HG03045 (cell line): ENCODE results near the gene LCE2A.
"Not testable (repeated sequence)": the region's sequence is repeated elsewhere in the genome, so short reads cannot be mapped to it uniquely, and the experiment has no call there.

ENCODE experiments used
- ATAC-seq: cut with Tn5 transposase; IDR thresholded peaks from one replicate; pipeline ENCODE4 v1.9.1; 2021; ENCODE audit warnings: mild to moderate bottlenecking, moderate library complexity; ENCODE audit not compliant: unreplicated experiment

Gene LCE2A

DNA sequence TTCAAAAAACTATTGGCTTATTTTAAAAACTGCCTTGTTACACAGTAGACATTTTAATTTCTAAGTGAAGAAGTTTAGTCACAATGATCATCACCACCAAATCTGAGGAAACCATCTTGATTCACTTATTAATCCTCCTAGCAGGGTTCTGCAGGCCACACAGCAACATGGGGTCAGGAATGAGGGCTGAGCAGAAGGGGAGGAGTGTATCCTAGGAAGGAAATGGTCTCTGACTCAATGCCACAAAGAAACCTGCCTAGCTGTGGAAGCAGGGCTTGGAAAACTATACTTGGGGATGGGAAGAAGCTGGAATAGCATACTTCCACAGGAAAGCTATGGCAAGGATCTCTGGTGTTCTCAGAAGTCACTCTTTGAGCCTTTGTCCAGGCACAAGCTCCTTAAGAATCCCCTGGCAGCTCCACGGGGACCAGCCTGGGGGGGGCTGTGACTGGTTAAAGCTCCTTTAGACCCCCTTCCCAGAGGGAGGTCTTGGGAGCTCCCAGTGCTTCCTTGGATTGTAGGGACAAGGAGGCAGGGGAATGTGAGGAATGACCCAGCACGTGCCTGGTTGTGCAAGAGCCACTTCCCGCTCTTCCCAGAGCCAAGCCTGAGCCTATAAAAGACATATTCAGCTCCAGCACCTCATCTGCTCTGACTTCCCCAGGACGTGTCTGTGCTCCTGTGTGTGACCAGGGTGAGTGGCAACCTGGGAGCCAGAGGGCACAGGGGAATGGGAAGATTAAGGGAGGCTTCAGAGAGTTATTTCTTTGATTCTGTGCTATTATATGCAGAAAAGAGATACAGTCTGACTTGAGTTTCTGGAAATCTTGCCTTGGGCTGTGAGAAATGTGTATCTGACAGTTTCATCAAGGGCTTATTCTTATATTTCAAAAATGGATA lies at the start of gene LCE2A:
Gene LCE2A (plus strand): TSS at position 645 of the 900 bp plus-strand sequence. CDS start 557 bp downstream, outside the sequence.
- ATAC-seq, result no peak

DNA sequence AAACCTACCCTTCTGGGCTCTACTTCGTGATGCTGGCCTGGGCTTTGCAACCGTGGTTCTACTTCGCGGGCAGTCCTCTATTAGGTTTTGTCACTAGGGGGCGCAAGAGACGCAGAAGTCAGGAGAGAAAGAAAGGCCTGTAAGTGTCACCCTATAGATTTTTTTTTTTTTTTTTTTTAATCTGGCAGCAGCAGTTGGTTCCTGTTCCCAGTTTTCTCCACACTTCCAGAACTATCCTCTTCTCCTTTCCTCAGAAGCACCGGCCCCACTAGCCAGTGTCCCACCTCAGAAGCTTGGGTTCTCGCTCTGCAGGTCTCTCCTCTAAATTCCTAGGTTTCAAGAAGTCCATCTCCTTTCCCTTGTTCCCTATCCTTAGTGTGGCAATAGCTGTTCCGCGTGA lies 44.0 kb upstream of the LCE2A start:
- no peak for ATAC-seq

GRCh38 chr1:152656459-152656858 lies 41.7 kb upstream of the LCE2A start:
- ATAC-seq, result no peak

- no peak for ATAC-seq
These were observed 40.5 kb upstream of the LCE2A start for GRCh38 chr1:152657677-152658076.

DNA sequence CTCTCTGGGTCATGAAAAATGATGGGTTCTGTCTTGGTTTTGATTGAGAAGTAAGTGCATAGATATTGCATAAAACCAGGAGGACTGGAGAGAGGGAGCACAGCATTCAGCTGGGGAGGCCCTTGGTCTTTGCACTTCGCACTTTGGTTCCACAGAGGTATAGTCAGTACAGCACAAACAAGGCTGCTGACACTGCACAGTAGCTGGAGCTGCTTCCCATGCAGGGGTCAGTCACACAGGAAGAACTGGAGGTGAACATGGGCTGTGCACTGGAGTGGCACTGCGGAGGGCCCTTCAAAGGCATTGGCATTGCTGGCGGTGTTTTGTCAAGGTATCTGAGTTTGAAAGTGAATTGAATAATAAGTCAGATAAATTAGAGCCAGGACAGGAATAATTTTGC lies 39.5 kb upstream of the LCE2A start:
- no peak for ATAC-seq

- ATAC-seq, result no peak
These were observed 35.0 kb upstream of the LCE2A start, which contains the start of gene LCE2D for GRCh38 chr1:152663098-152663497. TSS of gene LCE2D (plus strand) at chr1:152663380. CDS start at chr1:152664106, 726 bp downstream.

GRCh38 chr1:152666171-152666570 lies 32.0 kb upstream of the LCE2A start:
- not testable (repeated sequence) for ATAC-seq

DNA sequence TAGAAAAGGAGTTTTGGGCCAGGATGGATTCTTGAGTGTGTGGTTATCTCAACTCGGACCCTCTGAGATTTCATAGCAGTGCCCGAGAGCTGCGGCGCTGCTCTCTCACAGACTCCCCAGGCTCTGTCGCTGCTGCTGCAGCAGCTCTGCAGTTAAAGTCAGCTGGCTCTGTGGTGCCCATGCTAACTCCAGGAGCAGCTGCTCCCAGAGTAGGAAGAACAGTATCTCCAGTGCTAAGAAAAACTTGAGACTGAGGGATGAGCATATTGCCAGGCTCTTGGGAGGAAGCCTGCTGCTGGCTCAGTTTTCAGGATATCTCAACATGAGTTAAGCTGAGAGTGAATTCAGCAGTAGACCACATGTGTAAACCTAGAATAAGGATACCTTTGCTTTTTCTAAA lies 30.5 kb upstream of the LCE2A start:
- no peak for ATAC-seq

- ATAC-seq, result no peak
These were observed 25.1 kb upstream of the LCE2A start for GRCh38 chr1:152673016-152673415.

GRCh38 chr1:152674983-152675382 lies 23.2 kb upstream of the LCE2A start, which contains the start of gene LCE2C:
TSS of gene LCE2C (plus strand) at chr1:152675279. CDS start at chr1:152676016, 737 bp downstream.
- not testable (repeated sequence) for ATAC-seq

GRCh38 chr1:152679459-152679858 lies 18.7 kb upstream of the LCE2A start:
- no peak for ATAC-seq

DNA sequence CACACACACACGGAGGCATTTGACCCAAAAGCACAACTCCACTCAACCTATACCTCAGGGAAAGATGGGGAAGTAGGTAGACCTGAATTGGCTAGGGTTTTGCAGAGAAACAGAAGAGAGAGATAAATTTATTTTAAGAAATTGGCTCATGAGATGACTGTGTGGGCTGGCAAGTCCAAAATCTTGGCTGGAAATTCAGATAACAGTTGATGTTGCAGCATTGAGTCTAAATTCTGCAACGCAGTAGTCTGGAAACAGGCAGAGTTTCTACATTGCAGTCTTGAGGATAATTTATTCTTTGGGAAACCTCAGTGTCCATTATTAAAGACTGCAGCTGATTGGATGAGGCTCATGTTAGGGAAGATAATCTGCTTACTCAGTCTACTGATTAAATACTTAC lies 16.5 kb upstream of the LCE2A start:
- no peak for ATAC-seq

DNA sequence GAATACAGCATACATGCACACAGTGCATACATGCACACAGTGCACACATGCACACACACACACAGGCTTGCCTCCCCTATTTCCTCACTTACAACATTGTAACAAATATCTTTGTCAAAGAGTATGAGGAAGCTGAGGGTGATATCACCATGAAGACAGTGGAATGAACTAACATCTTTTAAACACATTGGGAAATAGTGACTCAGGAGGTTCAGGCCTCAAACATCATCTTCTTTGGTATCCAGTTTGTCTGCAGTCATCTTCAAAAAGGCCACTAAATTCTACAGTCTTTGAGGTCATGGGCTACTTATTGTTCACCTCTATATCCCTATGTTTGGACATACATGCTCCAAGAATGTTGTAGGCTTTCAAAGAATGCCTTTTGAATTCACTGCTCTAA lies 14.3 kb upstream of the LCE2A start:
- ATAC-seq, result no peak

DNA sequence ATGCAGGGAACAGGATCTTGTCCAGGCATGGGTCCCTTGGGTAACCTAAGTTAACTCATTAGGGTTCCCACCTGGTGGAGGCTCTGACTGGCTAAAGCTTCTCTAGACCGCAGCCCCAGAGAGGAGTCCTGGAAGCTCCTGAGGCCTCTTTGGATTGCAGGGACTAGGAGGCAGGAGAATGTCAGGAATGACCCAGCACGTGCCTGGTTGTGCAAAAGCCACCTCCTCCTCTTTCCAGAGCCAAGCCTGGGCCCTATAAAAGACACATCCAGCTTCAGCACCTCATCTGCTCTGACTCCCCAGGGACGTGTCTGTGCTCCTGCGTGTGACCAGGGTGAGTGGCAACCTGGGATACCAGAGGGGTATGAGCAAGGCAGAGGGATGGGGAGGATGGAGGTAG lies 12.3 kb upstream of the LCE2A start, which contains the start of gene LCE2B:
Gene LCE2B (plus strand): TSS at position 301 of the 400 bp plus-strand sequence. CDS start 721 bp downstream, outside the sequence.
- not testable (repeated sequence) for ATAC-seq

DNA sequence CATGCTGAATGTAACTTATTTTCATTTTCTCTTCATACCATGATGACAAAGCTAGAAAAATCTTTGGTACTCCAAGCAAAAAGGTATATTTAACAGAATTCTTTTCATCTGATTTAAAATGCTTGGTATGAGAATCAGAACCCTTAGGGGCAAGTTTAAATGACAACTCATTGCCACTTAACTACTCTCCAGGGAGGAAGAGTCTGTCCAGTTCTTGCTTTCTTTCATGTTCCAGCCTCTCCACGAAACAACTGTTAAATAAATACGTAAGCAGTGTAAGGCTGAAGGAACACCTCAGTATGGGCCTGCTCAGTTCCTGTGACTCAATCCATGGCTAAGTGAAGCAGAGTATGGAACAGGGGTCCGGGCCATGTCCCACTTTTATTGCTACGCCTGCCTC lies 1.6 kb downstream of the LCE2A start:
- ATAC-seq, result no peak

DNA sequence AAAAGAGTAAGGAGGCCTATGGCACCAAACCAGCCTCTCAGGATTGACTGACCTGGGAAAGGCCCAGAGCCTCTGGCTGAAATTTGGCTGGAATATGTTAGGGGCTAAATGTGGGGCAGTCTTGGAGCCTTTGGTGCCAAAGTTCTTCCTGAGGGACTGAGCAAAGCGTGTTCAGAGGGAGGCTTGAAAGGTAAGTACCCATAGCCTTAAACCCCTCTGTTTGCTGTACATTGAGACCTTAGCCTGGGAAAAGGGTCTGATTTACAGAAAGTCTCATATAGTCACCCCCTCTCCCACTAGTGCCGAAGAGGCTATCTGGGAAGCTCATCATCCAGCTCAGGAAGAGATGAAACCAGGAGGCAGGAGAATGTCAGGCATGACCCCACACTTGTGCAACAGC lies 9.7 kb downstream of the LCE2A start, which contains the start of gene LCE4A:
Gene LCE4A (plus strand): TSS at position 301 of the 400 bp plus-strand sequence. CDS start 916 bp downstream, outside the sequence.
- no peak for ATAC-seq

DNA sequence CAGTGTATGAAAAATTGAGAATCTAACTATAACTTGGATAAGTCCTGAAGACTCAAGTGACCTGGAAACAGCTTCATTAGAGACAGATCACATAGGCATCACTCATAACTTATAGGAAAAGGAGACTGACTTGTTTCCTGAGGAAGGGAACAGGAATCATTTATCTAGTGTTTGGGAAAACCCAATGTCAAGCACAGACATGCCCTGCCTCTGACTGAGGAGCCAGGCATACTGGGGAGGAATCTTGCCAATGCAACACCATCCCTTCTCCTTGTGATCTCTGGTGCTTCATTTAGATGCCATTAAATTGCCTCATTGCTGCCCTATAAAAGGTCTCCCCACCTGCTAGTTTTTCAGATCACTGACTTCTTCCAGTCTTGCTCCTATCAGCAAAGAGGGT lies 20.1 kb downstream of the LCE2A start:
- no peak for ATAC-seq

DNA sequence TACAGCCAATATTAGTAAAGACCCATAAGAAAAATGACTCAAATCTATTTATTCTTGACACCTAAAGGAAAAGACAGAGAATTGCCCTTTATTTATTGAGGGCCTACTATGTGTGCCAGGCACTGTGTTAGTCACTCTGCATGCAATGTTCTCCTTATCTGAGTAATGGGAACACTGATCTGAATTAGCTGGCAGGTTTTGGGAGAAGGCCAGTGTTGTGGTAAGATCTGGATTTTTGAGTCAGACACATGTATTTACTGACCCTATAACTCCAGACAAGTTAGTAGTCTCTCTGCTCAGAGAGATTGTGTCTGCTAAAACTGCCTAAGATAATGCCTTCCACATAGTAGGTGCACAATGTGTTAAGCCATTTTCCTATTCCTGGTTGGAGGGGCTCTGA lies 27.1 kb downstream of the LCE2A start:
- ATAC-seq, result no peak

GRCh38 chr1:152728986-152729385 lies 30.8 kb downstream of the LCE2A start:
- ATAC-seq, result no peak

GRCh38 chr1:152735648-152736047 lies 37.5 kb downstream of the LCE2A start:
- ATAC-seq, result no peak

GRCh38 chr1:152737997-152738396 lies 39.9 kb downstream of the LCE2A start:
- no peak for ATAC-seq

DNA sequence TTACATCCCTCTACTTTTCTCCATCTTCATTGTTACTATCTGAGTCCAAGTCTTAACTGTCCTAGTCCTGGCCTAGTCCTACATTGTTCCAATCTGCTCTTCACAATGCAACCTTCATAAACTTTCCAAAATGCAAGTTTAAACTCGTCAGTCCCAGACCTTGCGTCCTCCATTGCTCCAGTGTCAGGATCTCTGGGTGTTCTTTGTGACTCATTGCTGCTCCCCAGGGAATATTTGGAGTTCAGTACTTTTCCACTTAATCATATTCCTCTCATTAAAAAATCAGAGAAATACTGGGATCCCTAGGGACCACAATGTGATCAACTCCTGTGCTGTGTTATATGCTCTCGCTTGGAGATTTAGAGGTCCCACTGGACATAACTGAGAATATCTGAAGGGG lies 41.7 kb downstream of the LCE2A start:
- no peak for ATAC-seq
